Measurements from ENCODE around the gene TMEM178B. TPM values are rescaled to one million over a fixed set of nuclear protein-coding genes. Genes with fewer than 3 reads are reported as not detected.
"Not testable (repeated sequence)": the region's sequence is repeated elsewhere in the genome, so short reads cannot be mapped to it uniquely, and the experiment has no call there.

Gene TMEM178B
- under 1 TPM; 0.22 to 0.25 TPM for total RNA-seq

DNA sequence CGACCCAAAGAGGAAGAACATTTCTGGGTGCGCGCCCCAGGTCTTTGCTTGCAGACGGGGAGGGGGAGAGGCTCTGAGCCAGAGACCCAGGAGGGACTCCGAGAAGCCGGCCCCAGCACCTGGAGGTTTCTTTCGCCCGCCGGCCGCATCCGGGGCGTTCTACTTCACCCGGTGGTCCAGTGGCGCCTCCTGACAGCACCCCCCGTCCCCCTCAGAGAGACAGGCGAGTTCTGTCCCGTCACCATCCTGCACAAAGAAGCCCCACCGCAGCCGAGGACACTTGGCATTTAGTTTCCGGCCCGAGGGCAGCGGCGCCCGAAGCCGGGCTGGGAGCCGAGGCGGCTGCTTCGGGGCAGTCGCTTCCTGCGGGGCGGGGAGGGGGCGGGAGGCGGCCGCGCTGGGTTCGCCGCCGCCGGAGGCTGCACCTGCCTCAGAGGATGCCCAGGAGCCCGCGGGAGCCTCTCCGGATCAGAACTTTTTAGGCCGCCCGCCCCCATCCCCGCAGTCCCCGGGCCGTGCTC, at the start of gene TMEM178B:
Gene TMEM178B, plus strand, starts transcription at position 424 of the 521 bp plus-strand sequence.
- Mint-ChIP-seq H3K4me3 (peak within 1 kb of the TSS; percentile 64), H3K27me3 (peaks cover 54% of the 10 kb centered on the region), H3K9me3 (no peaks in the 10 kb centered on the region), H3K4me1 (peaks cover 25% of the 10 kb centered on the region), H3K36me3 (ENCODE audit: low read depth) (no peaks in the 10 kb centered on the region), H3K27ac (no peak within 1 kb of the TSS)
- DNase-seq = peak; percentile 23
- CTCF ChIA-PET = no interaction called here
- POLR2A ChIA-PET = no interaction called here

DNA sequence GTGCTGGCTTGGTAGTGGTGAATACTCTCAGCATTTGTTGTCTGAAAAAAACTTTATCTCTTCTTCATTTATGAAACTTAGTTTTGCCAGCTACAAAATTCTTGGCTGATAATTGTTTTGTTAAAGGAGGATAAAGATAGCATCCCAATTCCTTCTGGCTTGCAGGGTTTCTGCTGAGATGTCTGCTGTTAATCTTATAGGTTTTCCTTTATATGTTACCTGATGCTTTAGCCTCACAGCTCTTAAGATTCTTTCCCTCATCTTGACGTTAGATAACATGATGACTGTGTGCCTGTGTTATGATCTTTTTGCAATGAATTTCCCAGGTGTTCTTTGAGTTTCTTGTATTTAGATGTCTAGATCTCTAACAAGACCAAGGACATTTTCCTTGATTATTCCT, 49.2 kb upstream of the TMEM178B start:
- Mint-ChIP-seq H3K27me3 (peaks cover 38% of the 10 kb centered on the region), H3K36me3 (ENCODE audit: low read depth) (peaks cover 31% of the 10 kb centered on the region), H3K27ac (peak overlapping the region; percentile 44), H3K4me1 (peaks cover 25% of the 10 kb centered on the region), H3K4me3 (no peak overlapping the region), H3K9me3 (peaks cover 44% of the 10 kb centered on the region)
- DNase-seq = no peak
- POLR2A ChIA-PET = no interaction called here
- CTCF ChIA-PET = interaction anchor here (2.0 kb wide), 1 partner anchor 11 kb away, joined by 10 read pairs; the partner anchor contains the start of gene MRPS33

DNA sequence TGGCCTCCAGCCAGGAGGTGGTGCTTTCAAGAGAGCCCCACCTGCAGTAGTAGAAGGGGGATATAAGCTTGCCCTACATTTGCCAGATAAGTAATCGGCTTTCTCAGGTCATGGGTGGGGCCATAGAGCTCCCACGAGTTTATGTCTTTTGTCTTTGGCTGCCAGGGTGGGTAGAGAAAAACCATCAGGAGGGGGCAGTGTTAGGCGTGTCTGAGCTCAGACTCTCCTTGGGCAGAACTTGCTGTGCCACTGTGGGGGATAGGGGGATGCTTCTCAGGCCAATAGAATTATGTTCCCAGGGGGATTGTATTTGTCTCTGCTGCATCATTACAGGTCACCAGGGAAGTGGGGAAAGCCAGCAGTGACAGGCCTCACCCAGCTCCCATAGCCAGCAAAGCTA, 46.8 kb upstream of the TMEM178B start:
- ChIA-PET POLR2A (interaction anchor here (0.6 kb wide), 1 partner anchor 394 kb away, joined by 3 read pairs; no protein-coding TSS in a partner anchor), CTCF (interaction anchor here (1.7 to 2.5 kb wide), 2 partner anchors 12 to 14 kb away, joined by 3 to 14 read pairs; partner anchors contain the start of gene MRPS33)
- no peak overlapping the region for H3K4me3 Mint-ChIP-seq
- peaks cover 32% of the 10 kb centered on the region for H3K27me3 Mint-ChIP-seq
- DNase-seq = no peak
- peaks cover 25% of the 10 kb centered on the region for H3K4me1 Mint-ChIP-seq
- H3K27ac Mint-ChIP-seq = no peak overlapping the region
- H3K9me3 Mint-ChIP-seq = peaks cover 46% of the 10 kb centered on the region
- peaks cover 31% of the 10 kb centered on the region for H3K36me3 Mint-ChIP-seq (ENCODE audit: low read depth)

DNA sequence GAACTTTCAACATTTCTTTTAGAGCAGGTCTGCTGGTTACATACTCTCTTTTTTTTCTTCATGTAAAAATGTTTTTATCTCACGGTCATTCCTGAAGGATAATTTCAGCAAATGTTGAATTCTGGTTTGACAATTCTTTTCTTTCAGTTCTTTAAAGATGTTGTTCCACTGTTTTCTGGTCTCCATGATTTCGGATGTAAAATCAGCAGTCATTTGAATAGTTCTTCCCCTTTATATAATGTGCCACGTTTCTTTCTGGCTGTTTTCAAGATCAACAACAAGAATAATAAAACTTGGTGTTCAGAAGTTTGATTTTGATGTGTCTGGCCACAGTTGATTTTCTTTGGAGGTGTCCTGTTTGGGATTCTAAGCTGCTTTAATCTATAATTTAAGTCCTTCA, 45.1 kb upstream of the TMEM178B start:
- ChIA-PET CTCF (interaction anchor here (1.4 kb wide), 1 partner anchor 15 kb away, joined by 4 read pairs; the partner anchor contains the start of gene MRPS33), POLR2A (no interaction called here)
- no peak overlapping the region for H3K27ac Mint-ChIP-seq
- H3K4me3 Mint-ChIP-seq = no peak overlapping the region
- H3K27me3 Mint-ChIP-seq = peaks cover 31% of the 10 kb centered on the region
- DNase-seq = no peak
- H3K4me1 Mint-ChIP-seq = peaks cover 10% of the 10 kb centered on the region
- H3K9me3 Mint-ChIP-seq = peaks cover 34% of the 10 kb centered on the region
- H3K36me3 Mint-ChIP-seq (ENCODE audit: low read depth) = peaks cover 19% of the 10 kb centered on the region

DNA sequence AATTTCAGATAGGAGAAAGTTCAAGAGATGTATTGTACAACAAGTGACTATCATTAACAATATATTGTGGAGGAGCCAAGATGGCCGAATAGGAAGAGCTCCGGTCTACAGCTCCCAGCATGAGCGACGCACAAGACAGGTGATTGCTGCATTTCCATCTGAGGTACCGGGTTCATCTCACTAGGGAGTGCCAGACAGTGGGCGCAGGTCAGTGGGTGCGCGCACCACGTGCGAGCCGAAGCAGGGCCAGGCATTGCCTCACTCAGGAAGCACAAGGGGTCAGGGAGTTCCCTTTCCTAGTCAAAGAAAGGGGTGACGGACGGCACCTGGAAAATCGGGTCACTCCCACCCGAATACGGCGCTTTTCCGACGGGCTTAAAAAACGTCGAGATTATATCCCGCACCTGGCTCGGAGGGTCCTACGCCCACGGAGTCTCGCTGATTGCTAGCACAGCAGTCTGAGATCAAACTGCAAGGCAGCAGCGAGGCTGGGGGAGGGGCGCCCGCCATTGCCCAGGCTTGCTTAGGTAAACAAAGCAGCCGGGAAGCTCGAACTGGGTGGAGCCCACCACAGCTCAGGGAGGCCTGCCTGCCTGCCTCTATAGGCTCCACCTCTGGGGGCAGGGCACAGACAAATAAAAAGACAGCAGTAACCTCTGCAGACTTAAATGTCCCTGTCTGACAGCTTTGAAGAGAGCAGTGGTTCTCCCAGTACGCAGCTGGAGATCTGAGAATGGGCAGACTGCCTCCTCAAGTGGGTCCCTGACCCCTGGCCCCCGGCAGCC, 41.1 kb upstream of the TMEM178B start:
- H3K4me3 Mint-ChIP-seq; H3K4me1 Mint-ChIP-seq; H3K9me3 Mint-ChIP-seq; H3K36me3 Mint-ChIP-seq (ENCODE audit: low read depth); POLR2A ChIA-PET; DNase-seq; CTCF ChIA-PET; H3K27ac Mint-ChIP-seq: not testable (repeated sequence)
- peaks cover 29% of the 10 kb centered on the region for H3K27me3 Mint-ChIP-seq

DNA sequence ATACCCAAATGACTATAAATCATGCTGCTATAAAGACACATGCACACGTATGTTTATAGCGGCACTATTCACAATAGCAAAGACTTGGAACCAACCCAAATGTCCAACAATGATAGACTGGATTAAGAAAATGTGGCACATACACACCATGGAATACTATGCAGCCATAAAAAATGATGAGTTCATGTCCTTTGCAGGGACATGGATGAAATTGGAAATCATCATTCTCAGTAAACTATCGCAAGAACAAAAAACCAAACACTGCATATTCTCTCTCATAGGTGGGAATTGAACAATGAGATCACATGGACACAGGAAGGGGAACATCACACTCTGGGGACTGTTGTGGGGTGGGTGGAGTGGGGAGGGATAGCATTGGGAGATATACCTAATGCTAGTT, 35.8 kb upstream of the TMEM178B start:
- DNase-seq; H3K36me3 Mint-ChIP-seq (ENCODE audit: low read depth); H3K9me3 Mint-ChIP-seq; POLR2A ChIA-PET; H3K4me1 Mint-ChIP-seq; H3K27ac Mint-ChIP-seq; CTCF ChIA-PET; H3K4me3 Mint-ChIP-seq: not testable (repeated sequence)
- peaks cover 18% of the 10 kb centered on the region for H3K27me3 Mint-ChIP-seq

DNA sequence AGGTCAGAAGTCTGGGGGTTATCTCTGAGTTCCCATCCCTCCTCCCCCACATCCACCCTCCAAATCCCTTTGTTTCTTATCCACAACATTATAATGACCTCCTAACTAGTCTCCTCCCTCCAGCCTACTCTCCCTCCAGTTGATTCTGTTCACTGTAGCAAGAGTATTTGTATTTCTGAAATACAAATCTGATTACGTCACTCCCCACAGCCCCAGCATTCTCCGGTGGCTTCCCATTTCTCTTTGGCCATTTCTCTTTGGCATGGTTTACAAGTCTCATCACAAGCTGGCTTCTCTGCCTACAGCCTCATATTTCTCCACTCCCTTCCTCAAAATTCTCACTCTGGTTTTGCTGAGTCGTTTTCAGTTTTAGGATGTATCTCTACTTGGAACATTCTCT, 34.5 kb upstream of the TMEM178B start:
- Mint-ChIP-seq H3K4me1 (no peaks in the 10 kb centered on the region), H3K9me3 (no peaks in the 10 kb centered on the region), H3K27ac (no peak overlapping the region), H3K4me3 (no peak overlapping the region), H3K27me3 (peaks cover 18% of the 10 kb centered on the region), H3K36me3 (ENCODE audit: low read depth) (no peaks in the 10 kb centered on the region)
- DNase-seq = no peak
- ChIA-PET POLR2A (no interaction called here), CTCF (no interaction called here)

DNA sequence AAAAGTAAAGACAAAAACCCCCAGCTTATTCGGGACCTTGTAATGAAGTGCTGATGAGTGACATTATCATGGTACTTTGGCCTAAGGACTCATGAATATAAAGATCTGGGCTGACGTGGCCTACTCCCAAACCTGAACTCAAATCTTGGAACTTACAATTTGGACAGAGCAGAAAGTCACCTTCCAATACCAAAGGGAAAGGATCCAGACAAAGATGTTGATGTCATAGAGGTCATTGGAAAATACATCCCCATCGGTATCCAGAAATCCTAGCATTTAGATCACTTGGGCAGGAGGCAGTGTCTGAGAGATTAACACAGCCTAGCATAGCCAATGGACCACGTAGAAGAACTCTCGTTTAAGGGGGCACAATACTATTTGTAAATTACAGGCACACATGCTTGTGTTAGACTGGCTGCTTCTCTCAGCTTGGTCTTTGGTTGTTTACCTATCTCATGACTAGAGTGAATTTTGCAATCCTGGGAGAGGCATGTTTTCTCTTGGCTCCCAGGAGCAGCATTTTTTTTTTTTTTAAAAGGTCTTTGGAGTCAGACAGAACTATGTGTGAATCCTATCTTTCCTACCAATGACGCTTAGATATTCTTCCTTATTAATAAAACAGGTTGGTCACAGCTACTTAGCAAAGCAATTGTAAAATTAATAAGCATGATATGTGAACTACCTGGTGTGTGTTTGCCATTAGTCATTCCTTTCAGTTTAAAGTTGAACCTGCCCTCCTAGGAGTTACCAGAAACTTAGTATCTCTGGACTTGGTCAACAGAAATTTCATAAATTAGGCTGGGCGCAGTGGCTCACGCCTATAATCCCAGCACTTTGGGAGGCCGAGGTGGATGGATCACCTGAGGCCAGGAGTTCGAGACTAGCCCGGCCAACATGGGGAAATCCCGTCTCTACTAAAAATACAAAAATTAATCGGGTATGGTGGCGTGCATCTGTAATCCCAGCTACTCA, 31.4 kb upstream of the TMEM178B start:
- DNase-seq = no peak
- H3K4me1 Mint-ChIP-seq = no peaks in the 10 kb centered on the region
- CTCF ChIA-PET = interaction anchor here (0.5 to 0.6 kb wide), 3 partner anchors 25 to 1512 kb away, joined by 3 to 4 read pairs (median 3); no protein-coding TSS in a partner anchor
- POLR2A ChIA-PET = no interaction called here
- H3K36me3 Mint-ChIP-seq (ENCODE audit: low read depth) = no peaks in the 10 kb centered on the region
- peaks cover 22% of the 10 kb centered on the region for H3K27me3 Mint-ChIP-seq
- no peaks in the 10 kb centered on the region for H3K9me3 Mint-ChIP-seq
- H3K4me3 Mint-ChIP-seq = no peak overlapping the region
- H3K27ac Mint-ChIP-seq = no peak overlapping the region

DNA sequence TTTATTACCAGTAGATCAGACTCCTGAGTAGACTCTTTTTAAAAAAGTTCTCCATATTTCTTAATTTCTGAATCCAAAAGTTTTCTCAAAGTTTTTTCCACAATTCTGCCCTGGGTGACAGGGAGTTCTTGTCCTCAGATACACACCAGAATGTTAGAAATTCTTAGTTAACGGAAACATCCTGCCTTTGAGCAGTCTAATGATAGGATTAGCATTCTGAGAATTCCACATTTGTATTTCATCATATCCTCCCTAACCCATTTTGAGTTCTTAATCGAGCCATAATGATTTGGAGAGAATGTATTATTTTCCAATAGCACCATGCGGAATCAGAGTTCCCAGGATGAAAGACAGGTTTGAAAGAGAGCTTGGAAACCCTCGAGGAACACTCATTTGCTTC, 30.2 kb upstream of the TMEM178B start:
- no peak for DNase-seq
- no peak overlapping the region for H3K27ac Mint-ChIP-seq
- H3K27me3 Mint-ChIP-seq = peaks cover 26% of the 10 kb centered on the region
- POLR2A ChIA-PET = no interaction called here
- H3K4me3 Mint-ChIP-seq = no peak overlapping the region
- no peaks in the 10 kb centered on the region for H3K36me3 Mint-ChIP-seq (ENCODE audit: low read depth)
- no peaks in the 10 kb centered on the region for H3K9me3 Mint-ChIP-seq
- CTCF ChIA-PET = no interaction called here
- no peaks in the 10 kb centered on the region for H3K4me1 Mint-ChIP-seq

DNA sequence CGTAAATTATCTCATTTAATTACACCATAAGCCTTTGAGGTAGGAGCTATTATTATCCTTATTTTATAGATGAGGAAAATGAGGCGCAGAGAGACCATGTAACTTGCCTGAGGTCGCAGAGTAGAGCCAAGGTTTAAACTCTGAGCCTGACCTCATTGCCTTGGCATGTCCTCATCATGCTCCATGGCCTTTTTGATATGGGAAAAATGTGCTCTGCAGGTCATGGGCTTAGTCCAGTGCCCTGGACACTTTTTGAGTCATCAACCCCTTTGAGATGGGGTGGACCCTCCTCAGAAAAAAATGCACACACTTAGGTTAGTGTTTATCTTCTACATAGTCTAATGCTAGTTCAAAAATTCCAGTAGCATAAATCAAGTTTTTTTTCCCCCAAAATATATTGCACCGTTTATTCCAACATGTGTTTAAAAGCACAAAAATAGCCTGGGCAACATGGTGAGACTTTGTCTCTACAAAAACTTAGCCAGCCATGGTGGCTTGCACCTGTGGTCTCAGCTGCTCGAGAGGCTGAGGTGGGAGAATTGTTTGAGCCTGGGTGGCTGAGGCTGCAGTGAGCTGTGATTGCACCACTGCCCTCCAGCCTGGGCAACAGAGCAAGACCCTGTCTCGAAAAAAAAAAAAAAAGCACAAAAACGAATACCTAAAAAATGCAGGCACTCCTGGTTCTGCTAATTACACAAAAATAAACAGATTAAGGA, 28.6 kb upstream of the TMEM178B start:
- ChIA-PET CTCF (no interaction called here), POLR2A (no interaction called here)
- H3K36me3 Mint-ChIP-seq (ENCODE audit: low read depth) = no peaks in the 10 kb centered on the region
- H3K27ac Mint-ChIP-seq = no peak overlapping the region
- no peak overlapping the region for H3K4me3 Mint-ChIP-seq
- no peaks in the 10 kb centered on the region for H3K9me3 Mint-ChIP-seq
- DNase-seq = no peak
- H3K27me3 Mint-ChIP-seq = peaks cover 27% of the 10 kb centered on the region
- H3K4me1 Mint-ChIP-seq = no peaks in the 10 kb centered on the region

DNA sequence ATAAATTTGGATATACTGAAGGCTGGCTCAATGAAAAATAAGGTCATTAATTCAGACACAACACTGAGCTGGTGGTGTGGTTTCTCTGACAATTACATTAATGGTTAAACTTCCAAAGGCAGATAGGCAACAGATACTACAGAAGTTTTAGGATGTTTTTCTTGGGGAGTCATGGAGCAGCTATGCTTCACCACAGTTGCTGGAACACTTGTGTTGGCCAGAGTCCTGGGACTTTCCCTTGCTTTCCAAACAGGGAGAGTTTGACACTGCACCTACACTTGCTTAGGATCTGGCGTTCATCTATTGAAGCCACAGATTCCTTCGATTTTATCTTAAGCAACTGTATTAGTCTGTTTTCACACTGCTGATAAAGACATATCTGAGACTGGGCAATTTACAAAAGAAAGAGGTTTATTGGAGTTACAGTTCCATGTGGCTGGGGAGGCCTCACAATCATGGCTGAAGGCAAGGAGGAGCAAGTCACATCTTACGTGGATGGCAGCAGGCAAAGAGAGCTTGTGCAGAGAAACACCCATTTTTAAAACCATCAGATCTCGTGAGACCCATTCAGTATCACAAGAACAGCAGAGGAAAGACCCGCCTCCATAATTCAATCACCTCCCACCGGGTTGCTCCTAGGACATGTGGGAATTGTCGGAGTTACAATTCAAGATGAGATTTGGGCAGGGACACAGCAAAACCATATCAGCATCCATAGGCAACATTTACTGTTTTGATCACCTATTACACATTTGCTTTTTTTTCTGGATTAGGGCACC, 27.8 kb upstream of the TMEM178B start:
- Mint-ChIP-seq H3K36me3 (ENCODE audit: low read depth) (no peaks in the 10 kb centered on the region), H3K9me3 (no peaks in the 10 kb centered on the region), H3K27me3 (peaks cover 26% of the 10 kb centered on the region), H3K4me1 (no peaks in the 10 kb centered on the region), H3K27ac (no peak overlapping the region), H3K4me3 (no peak overlapping the region)
- no peak for DNase-seq
- ChIA-PET POLR2A (no interaction called here), CTCF (no interaction called here)

DNA sequence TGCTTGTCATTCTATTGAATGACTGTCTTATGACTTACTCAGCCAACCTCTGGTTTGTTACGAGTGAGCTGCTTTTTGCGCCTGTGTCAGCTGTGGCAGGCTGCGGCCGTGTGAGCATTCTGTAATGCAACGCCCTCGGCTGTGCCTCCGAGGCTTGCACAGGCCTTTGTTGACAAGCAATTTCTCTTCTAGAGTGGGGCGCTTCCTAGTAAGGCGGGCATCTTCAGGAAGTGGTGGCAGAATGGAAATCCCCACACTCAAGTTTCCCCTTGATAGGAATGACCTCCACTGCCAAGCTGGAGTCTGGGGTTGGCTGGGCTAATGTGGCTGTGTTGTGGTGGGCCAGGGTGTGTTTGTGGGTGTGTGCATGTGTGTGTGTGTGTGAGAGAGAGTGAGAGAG, 20.2 kb upstream of the TMEM178B start:
- Mint-ChIP-seq H3K9me3 (peaks cover 4% of the 10 kb centered on the region), H3K4me1 (peaks cover 28% of the 10 kb centered on the region), H3K27ac (peak overlapping the region; percentile 81), H3K4me3 (peak overlapping the region; percentile 9), H3K27me3 (peaks cover 18% of the 10 kb centered on the region), H3K36me3 (ENCODE audit: low read depth) (peaks cover 1% of the 10 kb centered on the region)
- ChIA-PET CTCF (interaction anchor here (1.7 kb wide), 1 partner anchor 39 kb away, joined by 6 read pairs; the partner anchor contains the start of gene MRPS33), POLR2A (no interaction called here)
- DNase-seq = peak; percentile 59

Measured in activated CD4-positive, alpha-beta T cell treated with anti-CD3 and anti-CD28 coated beads, Interleukin-2, amount 10 ng/mL, durations not matched to agents 7 days and 5 days (primary cell).